Spleen (tissue), 7 donors: ENCODE results near the gene FAM43B.

Source experiments
- CTCF ChIP-seq, 11 experiments: fragments of 200-600 bp in 7 of 11; fragments of 450-650 bp in 4 of 11; sonication (generic) in 4 of 11; IDR thresholded peaks in 8 of 11; conservative IDR thresholded peaks in 3 of 11; 1 replicate in 7 of 11; 2 replicates in 4 of 11; pipeline versions ENCODE4 v1.4.0 to v1.8.0; 2016 to 2021; ENCODE audit warnings: antibody characterized with exemption in 11 of 11, inconsistent platforms in 4 of 11, mild to moderate bottlenecking in 1 of 11
- POLR2A ChIP-seq, 3 donors: fragments of 450-650 bp; IDR thresholded peaks; one replicate each; pipeline ENCODE4 v1.5.1; 2017; ENCODE audit warnings: antibody characterized with exemption in 3 of 3, mild to moderate bottlenecking in 1 of 3
- POLR2AphosphoS5 ChIP-seq, 3 donors: sonication (generic); formaldehyde crosslinking; IDR thresholded peaks; one replicate each; pipeline ENCODE4 v1.5.1; 2017; ENCODE audit warnings: antibody characterized with exemption in 3 of 3
- donor health status: DM: no; HTN: no; CAD: no; lungs with moderate emphysema.
- donor health status: DM: no; HTN: no; CAD: no.
- donor health status: DM: no; HTN: no; CAD: no.

- TF ChIP-seq CTCF (IDR thresholded peaks at IDR 0.05 in 8 of 11, conservative IDR thresholded peaks at IDR 0.05 in 3 of 11) = peak in 1 of 11 experiments; percentile 1
- no peak for TF ChIP-seq POLR2A (IDR thresholded peaks at IDR 0.05)
- no peak for TF ChIP-seq POLR2AphosphoS5 (IDR thresholded peaks at IDR 0.05)
These were observed 23.4 kb downstream of the FAM43B start for GRCh38 chr1:20575541-20576336.
